GM18907 (cell line): ENCODE data around the gene PFKFB2.
A peak's percentile ranks its signal among the peaks of the same experiment; 100 is the strongest.

Source experiments
- ATAC-seq: cut with Tn5 transposase; IDR thresholded peaks from one replicate; pipeline ENCODE4 v1.9.1; 2021; ENCODE audit warnings: mild to moderate bottlenecking, moderate library complexity; ENCODE audit not compliant: unreplicated experiment

Gene PFKFB2

DNA sequence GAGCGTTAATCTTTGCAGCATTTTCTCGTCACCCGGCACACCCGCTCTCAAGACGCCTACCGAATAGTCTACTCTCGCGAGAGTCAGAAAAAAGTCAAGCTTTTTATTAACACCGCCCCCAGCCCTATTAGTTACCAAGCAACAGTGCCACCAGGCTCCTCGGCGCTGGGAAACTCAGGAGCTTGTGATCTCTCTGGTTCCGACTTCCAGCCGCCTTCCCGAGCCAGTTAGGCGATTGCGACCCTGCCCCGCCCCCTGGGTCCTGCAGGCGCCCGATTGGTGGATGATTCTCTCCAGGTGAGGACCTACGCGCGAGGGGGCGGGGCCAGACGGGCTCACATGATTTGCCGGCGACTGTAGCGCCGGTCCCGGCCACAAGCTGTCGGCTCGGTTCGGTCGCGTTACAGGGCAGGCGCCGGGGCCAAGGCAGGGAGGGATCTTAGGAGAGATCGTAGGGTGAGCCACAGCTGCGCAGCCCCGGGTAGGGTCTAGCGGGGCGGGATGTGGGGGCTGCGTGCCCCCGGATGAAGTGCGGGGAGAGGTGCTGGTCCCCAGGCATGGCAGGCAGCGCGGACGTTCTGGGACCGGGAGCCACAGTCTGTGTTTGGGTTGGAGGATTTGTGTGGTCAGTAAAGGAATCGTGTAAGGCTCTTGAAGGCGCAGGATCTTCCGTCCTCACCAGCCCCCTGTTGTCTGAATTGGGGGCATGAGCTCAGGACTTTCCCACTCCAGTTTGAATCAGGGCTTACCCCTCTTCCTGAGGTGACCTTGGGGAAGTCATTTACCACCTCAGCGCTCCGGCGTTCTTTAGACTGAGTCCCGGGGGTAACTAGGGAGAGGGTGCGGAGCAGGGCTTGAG, at the start of gene PFKFB2:
TSS of gene PFKFB2 (plus strand) at position 365 of the 859 bp plus-strand sequence. CDS start 1,443 bp downstream, outside the sequence.
- peak; percentile 82 for ATAC-seq

DNA sequence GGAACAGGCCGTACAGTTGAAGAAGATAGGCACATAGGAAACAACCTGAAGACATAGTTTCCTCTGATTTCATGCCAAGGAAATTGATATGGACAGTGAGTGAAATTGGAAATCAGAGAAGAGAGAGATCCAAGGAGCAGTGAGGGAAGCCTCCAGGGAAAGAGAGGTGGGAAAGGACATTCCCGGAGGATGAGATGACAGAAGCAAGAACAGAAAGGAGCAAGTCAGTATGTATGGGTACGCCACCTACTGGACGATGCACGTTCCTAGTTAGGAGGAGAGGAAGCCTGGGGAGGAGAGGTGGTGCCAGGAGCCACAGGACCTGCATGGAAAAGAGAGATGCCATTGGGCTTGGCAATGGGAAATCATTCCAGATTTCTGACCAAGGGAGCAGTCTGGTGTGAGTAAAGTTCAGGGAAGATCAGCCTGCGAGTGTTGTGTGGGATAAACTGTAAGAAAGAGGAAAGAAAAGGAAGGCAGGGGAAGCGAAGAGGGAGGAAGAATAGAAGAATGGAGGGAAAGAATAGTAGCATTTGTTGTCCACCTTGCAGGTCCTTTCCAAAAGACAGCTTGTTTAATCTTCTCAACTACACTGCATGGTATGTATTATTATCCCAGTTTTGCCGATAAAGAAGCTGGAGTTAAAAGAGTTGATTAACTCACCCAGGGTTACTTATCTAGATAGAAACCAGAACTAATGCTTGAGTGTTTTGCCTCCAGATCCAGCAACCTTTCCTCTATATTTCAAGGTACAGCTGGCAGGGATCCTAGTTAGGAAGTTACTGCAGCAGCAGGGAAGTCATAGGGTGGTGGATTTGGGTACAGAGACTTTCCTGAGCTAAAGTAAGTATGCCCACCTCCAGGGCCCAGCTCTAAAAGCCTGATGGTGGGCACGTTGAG, 47.9 kb upstream of the PFKFB2 start:
- no peak for ATAC-seq

GRCh38 chr1:207006083-207006482, 47.0 kb upstream of the PFKFB2 start:
- no peak for ATAC-seq

- ATAC-seq = no peak
Measured at GRCh38 chr1:207006914-207007313, 46.2 kb upstream of the PFKFB2 start.

DNA sequence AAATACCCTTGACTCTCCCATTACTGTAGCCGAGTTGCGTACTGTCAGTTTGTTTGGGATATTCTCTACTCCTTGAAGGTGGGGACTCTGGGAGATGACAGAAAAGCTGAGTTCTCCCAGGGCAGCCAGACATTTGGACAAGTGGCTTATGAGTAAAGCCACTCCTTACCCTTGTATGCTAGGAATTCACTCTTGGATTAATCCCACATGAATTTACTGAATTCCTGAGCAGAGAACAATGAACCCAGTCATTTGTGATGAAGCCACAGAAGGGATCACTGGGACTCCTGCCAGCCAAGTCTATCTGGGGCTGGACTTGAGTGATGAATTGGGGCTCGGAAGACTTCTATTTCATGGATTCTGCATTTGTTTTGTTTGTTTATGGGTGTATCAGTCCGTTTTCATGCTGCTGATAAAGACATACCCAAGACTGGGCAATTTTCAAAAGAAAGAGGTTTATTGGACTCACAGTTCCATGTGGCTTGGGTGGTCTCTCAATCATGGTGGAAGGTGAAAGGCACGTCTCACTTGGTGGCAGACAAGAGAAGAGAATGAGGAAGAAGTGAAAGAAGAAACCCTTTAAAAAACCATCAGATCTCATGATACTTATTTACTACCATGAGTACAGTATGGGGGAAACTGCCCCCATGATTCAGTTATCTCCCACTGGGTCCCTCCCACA, 45.6 kb upstream of the PFKFB2 start:
- no peak for ATAC-seq

- ATAC-seq = no peak
Measured at GRCh38 chr1:207009182-207009850, 43.8 kb upstream of the PFKFB2 start.

DNA sequence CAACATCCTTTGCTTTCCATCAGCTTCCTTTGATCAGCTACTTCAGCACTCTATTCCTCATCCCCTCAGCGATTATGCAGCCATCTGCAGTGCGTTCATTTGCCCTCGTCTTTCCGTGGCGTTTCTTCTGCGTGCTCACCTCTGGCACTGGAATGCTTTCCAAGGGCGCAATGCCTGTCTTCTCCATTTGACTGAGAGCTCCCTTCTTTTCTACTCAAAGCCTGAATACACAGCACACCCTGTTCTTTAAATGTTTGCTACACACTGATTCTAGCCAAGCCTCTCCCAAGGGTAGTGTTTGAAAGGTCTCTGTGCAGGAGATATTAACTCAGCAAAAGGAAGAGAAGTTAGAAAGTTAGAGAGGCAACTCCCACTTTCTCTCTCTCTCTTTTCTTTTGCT, 43.1 kb upstream of the PFKFB2 start:
- no peak for ATAC-seq

DNA sequence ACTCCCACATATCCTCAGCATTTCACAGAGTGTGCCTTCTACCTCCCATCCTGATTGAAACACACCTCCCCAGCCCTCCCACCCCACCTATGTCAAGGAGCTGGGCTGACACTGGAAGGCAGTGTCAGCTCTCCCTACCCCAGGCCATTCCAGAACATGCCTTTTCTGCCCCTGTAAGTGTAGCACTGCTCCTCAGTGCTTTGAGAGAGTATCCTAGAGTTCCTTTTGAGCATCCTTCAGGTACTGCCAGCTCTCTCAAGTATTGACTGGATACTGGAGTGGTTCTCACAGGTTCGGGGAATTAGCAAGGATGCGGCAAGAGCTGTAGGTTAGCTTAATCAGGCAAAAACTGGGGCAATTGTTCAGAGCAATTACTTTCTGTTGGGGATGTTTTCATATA, 42.3 kb upstream of the PFKFB2 start:
- no peak for ATAC-seq

DNA sequence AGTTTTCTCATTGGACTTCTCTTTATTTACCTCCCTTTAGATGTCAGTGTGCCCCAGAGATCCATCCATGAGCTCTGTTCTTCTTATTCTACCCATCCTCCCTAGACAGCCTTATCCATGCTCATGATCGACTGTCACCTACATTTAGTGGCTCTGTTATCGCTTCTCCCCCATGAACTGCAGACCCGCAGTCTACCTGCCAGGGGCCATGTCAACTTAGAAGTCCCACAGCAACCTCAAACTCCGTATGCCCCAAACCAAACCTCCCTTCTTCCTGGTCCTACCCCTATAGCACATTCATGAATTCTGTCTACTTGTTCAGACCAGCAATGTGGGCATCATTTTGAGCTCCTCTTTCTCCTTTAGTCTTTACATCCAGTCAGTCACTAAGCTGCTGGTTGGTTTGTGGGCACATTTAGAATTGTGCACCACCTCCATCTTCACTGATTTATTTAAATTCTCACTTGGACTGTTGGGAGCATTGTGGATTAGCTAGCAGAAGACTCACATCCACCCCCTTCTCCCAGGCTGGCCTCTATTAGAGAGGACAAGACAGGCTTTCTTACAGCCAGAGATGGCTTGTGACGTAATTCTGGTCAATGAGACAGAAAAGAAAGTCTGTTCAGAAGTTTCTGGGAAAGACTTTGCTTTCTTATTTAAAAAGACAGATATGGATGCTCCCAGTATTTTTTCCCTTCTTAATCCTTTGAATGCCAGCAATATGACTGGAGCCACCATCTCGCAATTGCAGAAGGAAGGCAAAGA, 39.6 kb upstream of the PFKFB2 start:
- ATAC-seq = no peak

- no peak for ATAC-seq
Measured at GRCh38 chr1:207014728-207015127, 38.3 kb upstream of the PFKFB2 start.

- no peak for ATAC-seq
Measured at GRCh38 chr1:207015791-207016190, 37.3 kb upstream of the PFKFB2 start.

- ATAC-seq = no peak
Measured at GRCh38 chr1:207017615-207018559, 35.2 kb upstream of the PFKFB2 start.

DNA sequence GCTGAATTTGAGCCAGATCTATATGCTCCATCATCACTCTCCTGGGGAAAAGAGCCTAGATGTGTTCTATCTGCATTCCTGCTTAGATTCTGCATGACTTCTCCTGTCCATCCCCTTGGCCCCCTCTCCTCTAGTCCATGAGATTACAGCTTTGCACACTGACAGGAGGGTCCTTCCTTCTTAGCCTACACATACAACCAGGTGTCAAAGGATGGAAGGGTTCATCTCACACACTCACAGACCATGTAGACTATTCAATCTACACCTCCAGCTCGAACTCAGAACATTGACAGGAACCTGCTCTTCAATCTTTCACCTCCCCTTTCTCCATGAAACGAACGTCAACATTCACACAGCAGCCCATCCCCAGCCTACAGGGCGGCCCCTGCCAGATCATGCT, 34.4 kb upstream of the PFKFB2 start:
- no peak for ATAC-seq

- ATAC-seq = no peak
Measured at GRCh38 chr1:207019161-207019560, 33.9 kb upstream of the PFKFB2 start.

GRCh38 chr1:207019661-207020060, 33.4 kb upstream of the PFKFB2 start:
- ATAC-seq = no peak

DNA sequence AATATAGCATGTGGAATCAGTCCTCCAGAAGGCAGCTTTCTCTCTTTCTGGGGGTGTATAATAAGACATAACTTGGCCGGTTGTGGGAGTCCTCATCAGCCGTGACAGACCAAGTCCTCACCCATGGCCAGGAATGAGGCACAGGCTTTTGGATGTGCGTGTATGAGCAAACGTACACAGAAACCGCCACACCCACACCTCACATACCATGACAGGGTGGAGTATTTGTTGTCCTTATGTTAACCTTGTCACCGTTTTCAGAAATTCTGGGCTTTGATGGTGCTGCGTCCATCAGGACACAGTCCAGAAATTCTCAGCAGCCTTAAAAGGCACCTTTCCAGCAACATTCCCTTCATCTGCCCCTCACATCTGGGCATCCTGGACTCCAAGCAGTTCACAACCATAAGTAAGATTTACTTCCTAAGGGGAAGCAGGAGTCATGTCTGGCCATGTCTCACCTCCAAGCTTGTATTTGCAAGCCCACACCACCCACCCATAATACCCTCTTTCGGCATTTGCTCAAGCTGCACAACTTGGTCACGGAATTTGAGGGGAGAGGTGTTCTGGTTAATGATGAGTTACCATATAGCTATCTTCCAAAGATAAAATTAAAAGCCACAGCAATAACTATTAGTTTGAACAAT, 32.9 kb upstream of the PFKFB2 start:
- no peak for ATAC-seq

DNA sequence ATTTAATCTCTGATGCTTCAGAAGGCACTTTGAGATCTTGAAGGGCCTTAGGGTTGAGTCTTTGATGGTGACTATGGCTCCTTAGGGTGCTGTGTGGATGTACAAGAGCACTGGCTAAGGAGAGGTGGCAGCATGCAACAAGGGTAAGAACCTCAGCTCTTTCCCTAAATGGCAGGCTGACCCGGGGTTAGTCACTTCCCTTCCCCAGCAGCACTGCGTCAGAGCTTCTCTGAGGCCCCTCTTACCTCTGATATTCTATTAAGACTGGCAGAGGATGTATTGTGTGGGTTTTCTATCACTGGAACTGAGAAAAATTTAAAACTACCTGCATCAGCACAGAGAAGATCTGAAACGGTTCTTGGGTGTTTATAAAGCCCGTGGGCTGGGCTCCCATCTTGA, 32.4 kb upstream of the PFKFB2 start:
- ATAC-seq = no peak

DNA sequence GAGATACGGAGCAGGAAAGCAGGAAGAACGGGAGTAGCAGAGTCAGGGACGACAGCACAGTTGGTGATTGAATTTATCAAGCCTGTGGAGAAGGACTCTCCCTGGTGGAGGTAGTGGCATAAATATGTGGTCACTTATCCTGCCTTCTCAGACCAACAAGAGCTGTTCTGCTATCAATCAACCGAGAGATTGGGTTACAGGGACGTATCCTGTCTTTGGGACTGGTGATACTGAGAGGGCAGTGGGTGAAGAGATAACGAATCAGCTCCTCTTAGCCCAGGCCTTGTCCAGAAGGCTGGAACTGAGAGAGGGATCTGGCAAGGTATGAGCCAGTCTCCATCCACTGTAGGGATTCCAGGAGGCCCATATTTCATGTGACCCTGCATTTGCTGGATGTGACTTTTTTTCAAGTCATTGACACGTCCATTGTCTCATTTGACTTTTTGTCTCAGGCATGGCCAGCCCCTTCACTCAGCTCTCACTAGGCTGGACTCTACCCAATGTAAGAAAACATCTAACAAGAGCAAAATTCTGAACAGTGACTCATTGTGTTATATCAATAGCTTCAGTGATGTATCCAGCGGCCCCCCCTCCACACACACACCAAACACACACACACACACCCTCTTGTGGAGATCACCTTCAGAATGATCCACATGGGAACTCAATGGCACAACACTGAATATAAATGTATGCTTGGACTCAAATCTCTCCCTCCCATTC, 31.8 kb upstream of the PFKFB2 start:
- ATAC-seq = no peak
